Vagina (tissue), 2 donors: Measurements from ENCODE around the gene CDKN2B-AS1. TPM values are rescaled to one million over a fixed set of nuclear protein-coding genes. Genes with fewer than 3 reads are reported as not detected.
"Not testable (repeated sequence)": the region's sequence is repeated elsewhere in the genome, so short reads cannot be mapped to it uniquely, and the experiment has no call there.

Experiments used
- DNase-seq, 2 donors: peaks; one replicate each; pipeline ENCODE4 v3.0.0-alpha.2; 2017; ENCODE audit errors: extremely low spot score in 2 of 2
- H3K27ac ChIP-seq: fragments of 200-600 bp; sonication (generic); one replicate; pipeline ENCODE4 v1.5.1; 2019
- H3K27me3 ChIP-seq: fragments of 200-600 bp; sonication (generic); one replicate; pipeline ENCODE4 v1.5.1; 2019
- H3K36me3 ChIP-seq, 2 donors: fragments of 200-600 bp; sonication (generic); one replicate each; pipeline ENCODE4 v1.5.1; 2017 to 2019
- H3K4me1 ChIP-seq: fragments of 200-600 bp; sonication (generic); one replicate; pipeline ENCODE4 v1.5.1; 2019
- H3K4me3 ChIP-seq, 2 donors: fragments of 200-600 bp; sonication (generic); 1 replicate in 1 of 2; 2 replicates in 1 of 2; pipeline ENCODE4 v1.5.1; 2016 to 2019
- H3K9me3 ChIP-seq: fragments of 200-600 bp; sonication (generic); one replicate; pipeline ENCODE4 v1.5.1; 2019
- CTCF ChIP-seq, 3 experiments: fragments of 450-650 bp in 2 of 3; fragments of 200-600 bp in 1 of 3; sonication (generic) in 1 of 3; IDR thresholded peaks; one replicate each; pipeline ENCODE4 v1.5.1; 2017 to 2019; ENCODE audit warnings: antibody characterized with exemption in 3 of 3, mild to moderate bottlenecking in 2 of 3, moderate library complexity in 2 of 3
- POLR2A ChIP-seq, 2 donors: fragments of 450-650 bp; IDR thresholded peaks; one replicate each; pipeline ENCODE4 v1.6.1; 2017; ENCODE audit warnings: antibody characterized with exemption in 2 of 2, mild to moderate bottlenecking in 2 of 2, moderate library complexity in 2 of 2
- POLR2AphosphoS5 ChIP-seq, 2 donors: sonication (generic); formaldehyde crosslinking; IDR thresholded peaks; one replicate each; pipeline ENCODE4 v1.9.0; 2017; ENCODE audit warnings: antibody characterized with exemption in 2 of 2, mild to moderate bottlenecking in 2 of 2, low read depth in 1 of 2; ENCODE audit not compliant: insufficient read depth in 1 of 2
- intact Hi-C: fragments of 100-400 bp; cut with DNase I; formaldehyde crosslinking; loops from one replicate; pipeline ENCODE4 v1.15.1; 2023
- total RNA-seq: library from RNA; depleted of rRNA; stranded (reverse); fragments of >200 nt; gene quantifications from one replicate; pipeline ENCODE4 v1.2.3, GENCODE V29; 2016

CDKN2B-AS1 gene
- total RNA-seq, 1 donor from 2014 or later: 5.9 TPM

DNA sequence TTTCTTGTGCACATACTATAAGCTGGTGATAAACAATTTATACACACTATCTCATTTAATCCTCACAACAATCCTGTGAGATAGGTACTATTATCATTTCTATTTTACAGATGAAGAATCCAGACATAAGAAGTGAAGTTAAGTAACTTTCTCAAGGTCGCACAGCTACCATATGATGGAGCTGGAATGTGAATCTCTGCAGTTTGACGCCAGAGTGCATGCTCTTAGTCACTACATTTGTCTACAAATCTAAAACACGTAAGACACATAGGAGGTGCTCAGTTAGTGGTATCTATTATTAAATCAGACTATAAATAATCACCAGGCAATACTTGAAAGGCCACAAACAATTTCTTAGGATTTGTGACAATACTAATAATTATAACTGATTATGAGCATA is 59.5 kb downstream of the CDKN2B-AS1 start:
- no peaks in the 10 kb centered on the region for H3K36me3 ChIP-seq
- DNase-seq: no peak
- intact Hi-C loops: no loop called here
- no peaks in the 10 kb centered on the region for H3K9me3 ChIP-seq
- no peaks in the 10 kb centered on the region for H3K27me3 ChIP-seq
- H3K4me1 ChIP-seq: no peaks in the 10 kb centered on the region
- TF ChIP-seq POLR2A (IDR thresholded peaks at IDR 0.05) (no peak), POLR2AphosphoS5 (IDR thresholded peaks at IDR 0.05; ENCODE audit: insufficient read depth in 1 of 2, low read depth in 1 of 2) (no peak), CTCF (IDR thresholded peaks at IDR 0.05) (no peak)
- no peak overlapping the region for H3K27ac ChIP-seq
- no peak overlapping the region for H3K4me3 ChIP-seq

DNA sequence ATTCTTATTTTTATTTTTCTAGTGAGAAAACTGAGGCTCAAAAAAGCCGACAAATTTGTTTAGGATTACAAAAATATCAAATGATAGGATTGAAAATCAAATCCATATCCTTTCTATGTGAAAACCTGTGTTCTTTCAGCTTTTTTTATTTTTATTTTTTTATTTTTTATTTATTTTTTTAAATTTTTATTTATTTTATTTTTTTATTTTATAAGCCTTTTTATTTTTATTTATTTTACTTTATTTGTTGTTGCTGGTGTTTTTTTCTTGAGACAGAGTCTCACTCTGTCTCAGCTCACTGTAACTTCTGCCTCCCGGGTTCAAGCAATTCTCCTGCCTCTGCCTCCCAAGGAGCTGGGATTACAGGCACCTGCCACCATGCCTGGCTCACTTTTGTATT is 59.9 kb downstream of the CDKN2B-AS1 start:
- Histone ChIP-seq H3K4me1 (no peaks in the 10 kb centered on the region), H3K4me3 (no peak overlapping the region), H3K9me3 (no peaks in the 10 kb centered on the region), H3K27me3 (no peaks in the 10 kb centered on the region), H3K27ac (no peak overlapping the region), H3K36me3 (no peaks in the 10 kb centered on the region)
- no peak for TF ChIP-seq CTCF (IDR thresholded peaks at IDR 0.05)
- DNase-seq: no peak
- intact Hi-C loops: no loop called here

DNA sequence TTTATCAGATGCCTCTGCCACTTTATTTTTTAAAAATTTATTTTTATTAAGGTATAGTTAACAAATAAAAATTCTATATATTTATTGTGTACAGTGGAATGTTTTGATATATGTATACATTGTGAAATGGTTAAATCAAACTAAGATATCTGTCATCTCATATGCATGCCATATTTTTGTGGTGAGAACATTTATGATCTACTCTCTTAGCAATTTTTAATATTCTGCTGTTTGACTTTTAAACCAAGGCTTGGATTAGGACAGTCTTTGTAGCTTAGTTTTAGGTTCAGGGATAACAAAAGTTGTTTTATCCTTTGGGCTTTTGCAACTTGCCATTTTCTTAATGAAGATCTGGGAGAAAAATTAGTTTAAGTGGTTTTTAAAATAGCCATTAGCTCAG is 60.5 kb downstream of the CDKN2B-AS1 start:
- TF ChIP-seq POLR2A (IDR thresholded peaks at IDR 0.05): no peak
- TF ChIP-seq POLR2AphosphoS5 (IDR thresholded peaks at IDR 0.05; ENCODE audit: insufficient read depth in 1 of 2, low read depth in 1 of 2): no peak
- TF ChIP-seq CTCF (IDR thresholded peaks at IDR 0.05): no peak

GRCh38 chr9:22056402-22056801 is 61.8 kb downstream of the CDKN2B-AS1 start:
- H3K27ac ChIP-seq: no peak overlapping the region
- intact Hi-C loops: no loop called here
- H3K4me1 ChIP-seq: no peaks in the 10 kb centered on the region
- no peak overlapping the region for H3K4me3 ChIP-seq
- TF ChIP-seq CTCF (IDR thresholded peaks at IDR 0.05) (no peak), POLR2A (IDR thresholded peaks at IDR 0.05) (no peak), POLR2AphosphoS5 (IDR thresholded peaks at IDR 0.05; ENCODE audit: insufficient read depth in 1 of 2, low read depth in 1 of 2) (no peak)
- no peak for DNase-seq
- H3K9me3 ChIP-seq: no peaks in the 10 kb centered on the region
- no peaks in the 10 kb centered on the region for H3K27me3 ChIP-seq
- H3K36me3 ChIP-seq: no peaks in the 10 kb centered on the region

More for the DNA sequence above, 60.5 kb downstream of the CDKN2B-AS1 start:
- Histone ChIP-seq H3K9me3 (no peaks in the 10 kb centered on the region), H3K36me3 (no peaks in the 10 kb centered on the region), H3K27me3 (no peaks in the 10 kb centered on the region), H3K4me3 (no peak overlapping the region), H3K27ac (no peak overlapping the region), H3K4me1 (no peaks in the 10 kb centered on the region)
- intact Hi-C loops: no loop called here
- DNase-seq: no peak

- intact Hi-C loops, H3K27me3 ChIP-seq, H3K27ac ChIP-seq, H3K4me1 ChIP-seq, H3K4me3 ChIP-seq, H3K9me3 ChIP-seq, DNase-seq, H3K36me3 ChIP-seq: not testable (repeated sequence)
These were observed 63.4 kb downstream of the CDKN2B-AS1 start for GRCh38 chr9:22057972-22058371.

DNA sequence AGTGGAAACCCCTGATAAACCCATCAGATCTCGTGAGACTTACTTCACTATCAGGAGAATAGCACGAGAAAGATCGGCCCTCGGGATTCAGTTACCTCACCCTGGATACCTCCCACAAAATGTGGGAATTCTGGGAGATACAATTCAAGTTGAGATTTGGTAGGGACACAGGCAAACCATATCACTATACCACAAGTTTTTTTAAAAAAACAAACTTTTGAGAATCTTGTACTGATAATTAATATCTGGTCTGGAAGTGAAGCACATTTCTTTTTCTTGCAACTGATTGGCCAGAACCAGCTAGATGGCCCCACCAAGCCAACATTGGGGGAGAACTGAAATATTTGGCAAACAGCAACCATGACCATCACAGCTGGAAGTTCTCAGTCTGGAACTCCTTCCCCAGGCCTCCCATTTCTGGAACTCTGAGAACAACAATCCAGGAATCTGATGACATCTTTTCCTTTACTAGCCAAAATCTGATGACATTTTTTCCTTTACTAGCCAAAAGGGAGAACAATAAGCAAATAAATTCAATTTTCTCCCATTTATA is 66.3 kb downstream of the CDKN2B-AS1 start:
- no peaks in the 10 kb centered on the region for H3K9me3 ChIP-seq
- H3K27me3 ChIP-seq: no peaks in the 10 kb centered on the region
- no peaks in the 10 kb centered on the region for H3K4me1 ChIP-seq
- TF ChIP-seq POLR2AphosphoS5 (IDR thresholded peaks at IDR 0.05; ENCODE audit: insufficient read depth in 1 of 2, low read depth in 1 of 2) (no peak), POLR2A (IDR thresholded peaks at IDR 0.05) (no peak), CTCF (IDR thresholded peaks at IDR 0.05) (no peak)
- H3K27ac ChIP-seq: no peak overlapping the region
- intact Hi-C loops: no loop called here
- H3K4me3 ChIP-seq: no peak overlapping the region
- DNase-seq: no peak
- H3K36me3 ChIP-seq: no peaks in the 10 kb centered on the region
